GM12878 (cell line): ENCODE measurements around the gene MGAT3. TPM values are rescaled to one million over a fixed set of nuclear protein-coding genes. Genes with fewer than 3 reads are reported as not detected.

Source experiments
- ATAC-seq: fragments of 200-7000 bp; cut with Tn5 transposase; 3 replicates; pipeline ENCODE4 v1.9.1; 2020; ENCODE audit warnings: mild to moderate bottlenecking, moderate library complexity
- BruUV-seq: library from RNA; stranded (reverse); fragments of 400-500 nt; replicated peaks from 2 replicates; lab custom pipeline; 2021; lab: Mats Ljungman, UMichigan
- CTCF ChIA-PET: fragments of 300-600 bp; sonication (Branson Sonifier 250); formaldehyde crosslinking; extraction: SDS; loops from one replicate; lab custom pipeline; 2021; ENCODE audit warnings: inconsistent platforms; lab: Yijun Ruan, JAX
- POLR2A ChIA-PET: fragments of 350-600 bp; formaldehyde crosslinking; extraction: SDS; loops from one replicate; lab custom pipeline; 2021; ENCODE audit warnings: inconsistent platforms; lab: Charles Lee
- RAD21 ChIA-PET: fragments of 300-600 bp; sonication (Branson Sonifier 250); formaldehyde crosslinking; loops from one replicate; lab custom pipeline; 2023; ENCODE audit warnings: antibody characterized with exemption; ENCODE audit not compliant: unreplicated experiment; lab: Charles Lee
- SMC1A ChIA-PET: fragments of 300-600 bp; sonication (Branson Sonifier 250); formaldehyde crosslinking; loops from one replicate; lab custom pipeline; 2023; ENCODE audit not compliant: unreplicated experiment, uncharacterized antibody; lab: Charles Lee
- DNase-seq: peaks from one replicate; pipeline ENCODE4 v3.0.0-alpha.2; 2011; ENCODE audit warnings: low read depth, low spot score
- FAIRE-seq: peaks from 3 replicates; lab custom pipeline; 2011; peaks lifted over from hg19 to GRCh38; lab: Jason Lieb, UNC
- H2AFZ ChIP-seq: 2 replicates; pipeline ENCODE4 v1.6.0; 2011; ENCODE audit warnings: low read depth, low read length, control low read depth; ENCODE audit not compliant: control insufficient read depth
- H3K27ac ChIP-seq: 2 replicates; pipeline ENCODE4 v1.5.1; 2011; ENCODE audit warnings: control low read depth; ENCODE audit not compliant: control insufficient read depth, insufficient read depth
- H3K27me3 ChIP-seq, 2 experiments: replicated peaks in 1 of 2; 2 replicates each; pipeline versions ENCODE4 v1.6.0 to v1.6.1; 2011; ENCODE audit warnings: low read length in 1 of 2; ENCODE audit not compliant: control insufficient read depth in 2 of 2, insufficient read depth in 2 of 2
- H3K36me3 ChIP-seq, 2 experiments: 2 replicates each; pipeline ENCODE4 v1.5.1; 2011; ENCODE audit warnings: low read length in 1 of 2; ENCODE audit not compliant: control insufficient read depth in 2 of 2, insufficient read depth in 2 of 2
- H3K4me1 ChIP-seq: 2 replicates; pipeline ENCODE4 v1.6.1; 2011; ENCODE audit warnings: mild to moderate bottlenecking, low read length, moderate library complexity, mixed read lengths; ENCODE audit not compliant: control insufficient read depth, insufficient read depth
- H3K4me2 ChIP-seq: 2 replicates; pipeline ENCODE4 v1.6.0; 2011; ENCODE audit warnings: control low read depth; ENCODE audit not compliant: control insufficient read depth, insufficient read depth
- H3K4me3 ChIP-seq: fragments of 200-600 bp; sonication (generic); 2 replicates; pipeline ENCODE4 v1.5.1; 2016
- H3K79me2 ChIP-seq: 2 replicates; pipeline ENCODE4 v1.6.0; 2011; ENCODE audit warnings: low read length; ENCODE audit not compliant: control insufficient read depth, insufficient read depth
- H3K9ac ChIP-seq: 2 replicates; pipeline ENCODE4 v1.8.0; 2011; ENCODE audit warnings: low read length, control low read depth, mixed read lengths; ENCODE audit not compliant: control insufficient read depth, insufficient read depth
- H3K9me3 ChIP-seq: replicated peaks from 3 replicates; pipeline ENCODE4 v1.5.1; 2011; ENCODE audit warnings: mild to moderate bottlenecking, low read length; ENCODE audit not compliant: control insufficient read depth, insufficient read depth
- H4K20me1 ChIP-seq: 2 replicates; pipeline ENCODE4 v1.6.0; 2011; ENCODE audit not compliant: control insufficient read depth, insufficient read depth
- BHLHE40 ChIP-seq, 2 experiments: fragments of 450-650 bp in 1 of 2; IDR thresholded peaks; 2 replicates each; pipeline ENCODE4 v1.6.1; 2011 to 2017; ENCODE audit warnings: low read depth in 2 of 2, borderline replicate concordance in 1 of 2, improper control_type of control experiment in 1 of 2, low read length in 1 of 2, mild to moderate bottlenecking in 1 of 2
- FOS ChIP-seq: IDR thresholded peaks from 3 replicates; pipeline ENCODE4 v1.6.1; 2011; ENCODE audit warnings: borderline replicate concordance; ENCODE audit not compliant: insufficient read length; ENCODE audit errors: extremely low read depth
- HDAC6 ChIP-seq: fragments of 200-600 bp; sonication (generic); IDR thresholded peaks from one replicate; pipeline ENCODE4 v1.8.0; 2017; ENCODE audit warnings: antibody characterized with exemption; ENCODE audit not compliant: unreplicated experiment
- HDGF ChIP-seq: fragments of 450-650 bp; IDR thresholded peaks from 2 replicates; pipeline ENCODE4 v1.6.1; 2016; ENCODE audit warnings: antibody characterized with exemption
- IKZF1 ChIP-seq: fragments of 450-650 bp; conservative IDR thresholded peaks from 2 replicates; pipeline ENCODE4 v1.6.1; 2017; ENCODE audit warnings: antibody characterized with exemption, mild to moderate bottlenecking
- MEF2B ChIP-seq: fragments of 450-650 bp; IDR thresholded peaks from 2 replicates; pipeline ENCODE4 v1.6.1; 2018; ENCODE audit warnings: mild to moderate bottlenecking, moderate library complexity; ENCODE audit not compliant: partially characterized antibody, poor library complexity, severe bottlenecking
- MXI1 ChIP-seq: fragments of 150-350 bp; IDR thresholded peaks from 2 replicates; pipeline ENCODE4 v1.6.1; 2011; ENCODE audit warnings: low read depth, mild to moderate bottlenecking, inconsistent platforms, low read length, improper control_type of control experiment
- NBN ChIP-seq: fragments of 450-650 bp; IDR thresholded peaks from 2 replicates; pipeline ENCODE4 v1.6.1; 2016
- RUNX3 ChIP-seq: IDR thresholded peaks from 2 replicates; pipeline ENCODE4 v1.6.1; 2012; ENCODE audit warnings: low read length, inconsistent platforms
- SKIL ChIP-seq: fragments of 450-650 bp; IDR thresholded peaks from 2 replicates; pipeline ENCODE4 v1.6.1; 2017; ENCODE audit warnings: mild to moderate bottlenecking, low read depth, inconsistent platforms; ENCODE audit not compliant: poor library complexity, severe bottlenecking
- SREBF2 ChIP-seq: IDR thresholded peaks from 2 replicates; pipeline ENCODE4 v1.6.1; 2012; ENCODE audit warnings: mild to moderate bottlenecking, low read length
- SUZ12 ChIP-seq: fragments of 200-600 bp; sonication (generic); IDR thresholded peaks from one replicate; pipeline ENCODE4 v1.6.1; 2018; ENCODE audit warnings: antibody characterized with exemption, mild to moderate bottlenecking; ENCODE audit not compliant: unreplicated experiment
- ZBED1 ChIP-seq: IDR thresholded peaks from 2 replicates; pipeline ENCODE4 v1.6.1; 2016; ENCODE audit warnings: borderline replicate concordance
- WGBS: methylation state at CpG from one replicate; pipeline ENCODE4 v1.1.6; 2016; ENCODE audit warnings: low lambda C conversion rate; ENCODE audit not compliant: insufficient replicate concordance, insufficient coverage; ENCODE audit errors: missing lambda C conversion rate; 5-methylcytosine and 5-hydroxymethylcytosine counted together
- in situ Hi-C: fragments of 300-500 bp; cut with MboI; formaldehyde crosslinking; loops from 9 replicates; pipeline ENCODE4 v1.14.3; 2018; ENCODE audit warnings: mixed read lengths
- intact Hi-C: fragments of 100-400 bp; cut with micrococcal nuclease; formaldehyde crosslinking; loops from one replicate; pipeline ENCODE4 v1.14.2; 2022; ENCODE audit not compliant: unreplicated experiment
- polyA plus RNA-seq, 11 experiments: library from polyadenylated mRNA; depleted of rRNA in 4 of 11; unstranded in 6 of 11; stranded (reverse) in 5 of 11; fragments of >200 nt; fragmentation: Nextera tagmentation in 4 of 11; fragmentation: Illumina TruSeq in 1 of 11; extraction: Ambion mirVana in 4 of 11; extraction: Trizol in 1 of 11; gene quantifications; 1 replicate in 1 of 11; 2 replicates in 10 of 11; pipeline versions ENCODE4 v1.2.1 to v1.2.3, GENCODE V29; 2011 to 2016; ENCODE audit warnings: inconsistent platforms in 2 of 11, missing spikeins in 2 of 11, low read depth in 1 of 11
- total RNA-seq, 4 experiments: library from RNA; depleted of rRNA in 3 of 4; stranded (reverse); fragments of >200 nt in 3 of 4; fragmentation: Illumina TruSeq in 1 of 4; extraction: Trizol in 1 of 4; gene quantifications; 2 replicates each; pipeline versions ENCODE4 v1.2.1 to v1.2.3, GENCODE V29; 2013 to 2021
- TF ChIP-seq, protein P1 (sequence below): fragments of 450-650 bp; IDR thresholded peaks from 2 replicates; pipeline ENCODE4 v1.6.1; 2016; ENCODE audit warnings: mild to moderate bottlenecking
- TF ChIP-seq, protein P2 (sequence below): fragments of 450-650 bp; formaldehyde crosslinking; IDR thresholded peaks from 2 replicates; pipeline ENCODE4 v1.4.0; 2020; ENCODE audit warnings: mild to moderate bottlenecking, moderate library complexity

Gene MGAT3
- total and polyA plus RNA-seq, 10 of the 15 experiments (the other 5 are each of a cell fraction or from before 2014, with no cell fraction given) = 0.32 to 40.2 (median 11.9) TPM

GRCh38 chr22:39471381-39472141 is 14.7 kb downstream of the MGAT3 start:
- no peaks in the 10 kb centered on the region for H3K9me3 ChIP-seq
- H3K27ac ChIP-seq = peak overlapping the region; percentile 76
- ATAC-seq (peak; percentile 89), DNase-seq (peak; percentile 83), FAIRE-seq (peak; percentile 93)
- in situ Hi-C loops = no loop called here
- no TSS peak for BruUV-seq
- CTCF ChIA-PET = interaction anchor here (0.6 to 3.7 kb wide), 11 partner anchors 10 to 139 kb away, joined by 3 to 15 read pairs (median 6); partner anchors contain the start of gene ATF4
- POLR2A ChIA-PET = interaction anchor here (0.6 to 5.0 kb wide), 10 partner anchors 10 to 358 kb away, joined by 3 to 38 read pairs (median 4); partner anchors contain the start of gene MIEF1
- no peaks in the 10 kb centered on the region; the same call in 1 of the 2 replicates for H4K20me1 ChIP-seq
- WGBS = 2% methylated on average over 9 of the region's 13 CpGs
- RAD21 ChIA-PET = interaction anchor here (0.5 to 4.3 kb wide), 12 partner anchors 9 to 487 kb away, joined by 3 to 27 read pairs (median 4); partner anchors contain the start of gene MIEF1
- peak overlapping the region; percentile 50; the same call in 1 of the 2 replicates for H3K9ac ChIP-seq
- intact Hi-C loops = no loop called here
- peaks cover 57% of the 10 kb centered on the region for H3K79me2 ChIP-seq
- no peak overlapping the region; the same call in 1 of the 2 replicates for H2AFZ ChIP-seq
- peaks cover 7 to 28% of the 10 kb centered on the region in 2 experiments; a peak in 3 of 4 replicates for H3K36me3 ChIP-seq
- H3K4me1 ChIP-seq = peaks cover 47% of the 10 kb centered on the region
- H3K4me2 ChIP-seq = peak overlapping the region; percentile 65
- H3K27me3 ChIP-seq = no peaks in the 10 kb centered on the region
- SMC1A ChIA-PET = interaction anchor here (0.8 to 3.7 kb wide), 16 partner anchors 10 to 573 kb away, joined by 3 to 21 read pairs (median 4); partner anchors contain the start of gene TAB1
- H3K4me3 ChIP-seq = peak overlapping the region; percentile 50; the same call in 1 of the 2 replicates
- TF ChIP-seq IKZF1 (peak; percentile 93), ZBED1 (no peak), HDGF (peak; percentile 60; the same call in 1 of the 2 replicates), MEF2B (peak; percentile 76), MXI1 (0 out of 2 replicates have a peak, but pooled peaks have one; percentile 46), SREBF2 (no peak), SKIL (no peak), HDAC6 (no peak), RUNX3 (peak; percentile 88), BHLHE40 (IDR thresholded peaks at IDR 0.05; ENCODE audit: borderline replicate concordance in 1 of 2, low read depth in 2 of 2, low read length in 1 of 2) (peak; percentile 42 to 80; a peak in 2 of 4 replicates), SUZ12 (no peak), NBN (peak; percentile 75), FOS (no peak)
- TF ChIP-seq, protein P1, sequence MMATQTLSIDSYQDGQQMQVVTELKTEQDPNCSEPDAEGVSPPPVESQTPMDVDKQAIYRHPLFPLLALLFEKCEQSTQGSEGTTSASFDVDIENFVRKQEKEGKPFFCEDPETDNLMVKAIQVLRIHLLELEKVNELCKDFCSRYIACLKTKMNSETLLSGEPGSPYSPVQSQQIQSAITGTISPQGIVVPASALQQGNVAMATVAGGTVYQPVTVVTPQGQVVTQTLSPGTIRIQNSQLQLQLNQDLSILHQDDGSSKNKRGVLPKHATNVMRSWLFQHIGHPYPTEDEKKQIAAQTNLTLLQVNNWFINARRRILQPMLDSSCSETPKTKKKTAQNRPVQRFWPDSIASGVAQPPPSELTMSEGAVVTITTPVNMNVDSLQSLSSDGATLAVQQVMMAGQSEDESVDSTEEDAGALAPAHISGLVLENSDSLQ = 0 out of 2 replicates have a peak, but pooled peaks have one; percentile 17
- TF ChIP-seq, protein P2, sequence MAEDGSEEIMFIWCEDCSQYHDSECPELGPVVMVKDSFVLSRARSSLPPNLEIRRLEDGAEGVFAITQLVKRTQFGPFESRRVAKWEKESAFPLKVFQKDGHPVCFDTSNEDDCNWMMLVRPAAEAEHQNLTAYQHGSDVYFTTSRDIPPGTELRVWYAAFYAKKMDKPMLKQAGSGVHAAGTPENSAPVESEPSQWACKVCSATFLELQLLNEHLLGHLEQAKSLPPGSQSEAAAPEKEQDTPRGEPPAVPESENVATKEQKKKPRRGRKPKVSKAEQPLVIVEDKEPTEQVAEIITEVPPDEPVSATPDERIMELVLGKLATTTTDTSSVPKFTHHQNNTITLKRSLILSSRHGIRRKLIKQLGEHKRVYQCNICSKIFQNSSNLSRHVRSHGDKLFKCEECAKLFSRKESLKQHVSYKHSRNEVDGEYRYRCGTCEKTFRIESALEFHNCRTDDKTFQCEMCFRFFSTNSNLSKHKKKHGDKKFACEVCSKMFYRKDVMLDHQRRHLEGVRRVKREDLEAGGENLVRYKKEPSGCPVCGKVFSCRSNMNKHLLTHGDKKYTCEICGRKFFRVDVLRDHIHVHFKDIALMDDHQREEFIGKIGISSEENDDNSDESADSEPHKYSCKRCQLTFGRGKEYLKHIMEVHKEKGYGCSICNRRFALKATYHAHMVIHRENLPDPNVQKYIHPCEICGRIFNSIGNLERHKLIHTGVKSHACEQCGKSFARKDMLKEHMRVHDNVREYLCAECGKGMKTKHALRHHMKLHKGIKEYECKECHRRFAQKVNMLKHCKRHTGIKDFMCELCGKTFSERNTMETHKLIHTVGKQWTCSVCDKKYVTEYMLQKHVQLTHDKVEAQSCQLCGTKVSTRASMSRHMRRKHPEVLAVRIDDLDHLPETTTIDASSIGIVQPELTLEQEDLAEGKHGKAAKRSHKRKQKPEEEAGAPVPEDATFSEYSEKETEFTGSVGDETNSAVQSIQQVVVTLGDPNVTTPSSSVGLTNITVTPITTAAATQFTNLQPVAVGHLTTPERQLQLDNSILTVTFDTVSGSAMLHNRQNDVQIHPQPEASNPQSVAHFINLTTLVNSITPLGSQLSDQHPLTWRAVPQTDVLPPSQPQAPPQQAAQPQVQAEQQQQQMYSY (CRISPR knock-in tag) = no peak
